Activated T-helper 9 cell treated with anti-CD3 and anti-CD28 coated beads, Interleukin-2, amount 50 U/mL, for 16 hours (primary cell): ENCODE data around the gene PITPNC1.

Source experiments
- DNase-seq: peaks from one replicate; pipeline ENCODE4 v3.0.0-alpha.2; 2020; ENCODE audit warnings: low read depth

The PITPNC1 gene

GRCh38 chr17:67730731-67731130 is 353.6 kb downstream of the PITPNC1 start:
- no peak for DNase-seq

DNA sequence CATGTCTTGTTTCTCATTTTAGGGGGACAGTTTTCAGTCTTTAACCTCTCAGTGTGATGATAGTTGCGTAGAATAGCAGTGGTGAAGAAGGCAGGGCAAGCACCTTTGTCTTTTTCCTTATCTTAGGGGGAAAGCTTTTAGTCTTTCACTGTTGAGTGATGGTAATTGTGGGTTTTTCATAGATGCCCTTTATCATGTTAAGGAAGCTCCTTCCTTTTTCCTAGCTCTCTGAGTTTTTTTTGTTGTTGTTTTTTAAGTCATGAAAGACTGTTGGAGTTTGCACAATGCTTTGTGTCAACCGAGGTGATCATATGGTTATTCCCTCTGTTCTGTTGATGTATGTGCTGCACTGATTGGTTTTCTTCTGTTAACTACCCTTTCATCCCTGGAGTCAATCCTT is 356.4 kb downstream of the PITPNC1 start:
- no peak for DNase-seq

GRCh38 chr17:67737145-67737544 is 360.1 kb downstream of the PITPNC1 start:
- DNase-seq: no peak

DNA sequence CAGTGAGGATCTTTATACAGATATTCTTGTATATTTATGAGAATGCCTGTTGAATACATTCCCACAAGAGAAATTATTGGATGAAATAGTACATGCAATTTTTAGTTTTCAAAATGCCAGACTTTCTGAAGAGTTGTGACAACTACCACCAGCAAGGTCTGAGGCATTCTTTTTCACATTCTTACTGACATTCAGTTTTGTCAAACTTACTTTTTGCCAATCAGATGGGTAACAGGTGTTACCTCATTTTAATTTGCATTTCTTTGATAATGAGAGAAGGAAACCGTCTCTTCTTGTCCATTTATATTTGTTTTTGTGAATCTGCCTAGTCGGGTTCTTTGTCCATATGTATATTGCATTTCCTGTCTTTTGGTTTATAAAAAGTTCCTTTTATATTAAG is 364.9 kb downstream of the PITPNC1 start:
- DNase-seq: no peak
